Astrocyte of the spinal cord (primary cell): ENCODE results near the gene SEPSECS.

Source experiments
- DNase-seq: peaks from one replicate; pipeline ENCODE4 v3.0.0; 2011; ENCODE audit warnings: low read depth, low spot score
- H3K4me3 ChIP-seq: 2 replicates; pipeline ENCODE4 v1.5.1; 2011; ENCODE audit warnings: low read depth, mild to moderate bottlenecking, low read length, moderate library complexity
- CTCF ChIP-seq: IDR thresholded peaks from 2 replicates; pipeline ENCODE4 v1.5.1; 2012; ENCODE audit warnings: low read depth, mild to moderate bottlenecking, low read length, inconsistent platforms
- in situ Hi-C: cut with HindIII; loops from 2 replicates; pipeline ENCODE4 v1.10.0; 2017; ENCODE audit warnings: low sequenced_read_pairs

Gene SEPSECS

DNA sequence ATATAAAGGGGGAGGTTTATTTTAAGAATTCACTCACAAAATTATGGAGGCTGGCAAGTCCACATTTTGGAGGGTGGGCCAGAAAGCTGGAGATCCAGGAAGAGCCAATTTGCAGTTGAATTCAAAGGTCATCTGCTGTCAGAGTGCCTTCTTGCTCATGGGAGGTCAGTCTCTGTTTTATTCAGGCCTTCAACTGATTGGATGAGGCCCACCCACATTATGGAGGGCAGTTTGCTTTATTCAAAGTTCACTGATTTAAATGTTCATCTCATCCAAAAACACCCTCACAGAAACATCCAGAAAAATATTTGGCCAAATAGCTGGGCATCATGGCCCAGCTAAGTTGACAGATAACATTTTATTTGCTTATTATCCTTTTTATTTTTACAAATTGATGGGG, 59.5 kb downstream of the SEPSECS start:
- no peak for TF ChIP-seq CTCF
- no peak overlapping the region for H3K4me3 ChIP-seq
- in situ Hi-C loops, result no loop called here
- no peak for DNase-seq

DNA sequence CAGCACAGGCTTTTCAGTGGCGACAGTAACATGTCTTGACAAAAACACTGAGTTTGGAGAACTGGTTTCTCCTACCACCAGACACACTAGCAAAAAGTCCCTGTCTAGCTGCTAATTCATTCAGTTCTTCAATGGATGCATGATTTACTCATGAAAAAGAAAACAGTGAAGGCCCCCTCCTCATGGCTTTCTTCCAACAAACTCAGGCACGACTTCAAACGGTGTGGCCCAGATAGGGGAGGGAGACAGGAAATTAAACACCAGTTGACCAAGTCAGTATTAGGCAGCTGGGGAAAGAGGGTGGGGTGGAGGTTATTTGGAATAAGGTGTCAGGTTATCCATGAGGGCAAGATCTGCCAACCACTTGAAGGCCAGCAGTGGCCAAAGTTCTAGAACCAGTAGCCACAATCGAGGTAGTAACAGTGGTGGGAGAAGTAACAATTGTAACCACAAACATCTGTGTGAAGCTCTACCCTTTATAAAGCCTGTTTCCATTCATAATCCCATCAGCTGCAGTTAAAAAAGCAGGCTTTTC, 60.2 kb downstream of the SEPSECS start:
- no peak for DNase-seq
- in situ Hi-C loops, result no loop called here
- no peak overlapping the region for H3K4me3 ChIP-seq
- TF ChIP-seq CTCF, result no peak

DNA sequence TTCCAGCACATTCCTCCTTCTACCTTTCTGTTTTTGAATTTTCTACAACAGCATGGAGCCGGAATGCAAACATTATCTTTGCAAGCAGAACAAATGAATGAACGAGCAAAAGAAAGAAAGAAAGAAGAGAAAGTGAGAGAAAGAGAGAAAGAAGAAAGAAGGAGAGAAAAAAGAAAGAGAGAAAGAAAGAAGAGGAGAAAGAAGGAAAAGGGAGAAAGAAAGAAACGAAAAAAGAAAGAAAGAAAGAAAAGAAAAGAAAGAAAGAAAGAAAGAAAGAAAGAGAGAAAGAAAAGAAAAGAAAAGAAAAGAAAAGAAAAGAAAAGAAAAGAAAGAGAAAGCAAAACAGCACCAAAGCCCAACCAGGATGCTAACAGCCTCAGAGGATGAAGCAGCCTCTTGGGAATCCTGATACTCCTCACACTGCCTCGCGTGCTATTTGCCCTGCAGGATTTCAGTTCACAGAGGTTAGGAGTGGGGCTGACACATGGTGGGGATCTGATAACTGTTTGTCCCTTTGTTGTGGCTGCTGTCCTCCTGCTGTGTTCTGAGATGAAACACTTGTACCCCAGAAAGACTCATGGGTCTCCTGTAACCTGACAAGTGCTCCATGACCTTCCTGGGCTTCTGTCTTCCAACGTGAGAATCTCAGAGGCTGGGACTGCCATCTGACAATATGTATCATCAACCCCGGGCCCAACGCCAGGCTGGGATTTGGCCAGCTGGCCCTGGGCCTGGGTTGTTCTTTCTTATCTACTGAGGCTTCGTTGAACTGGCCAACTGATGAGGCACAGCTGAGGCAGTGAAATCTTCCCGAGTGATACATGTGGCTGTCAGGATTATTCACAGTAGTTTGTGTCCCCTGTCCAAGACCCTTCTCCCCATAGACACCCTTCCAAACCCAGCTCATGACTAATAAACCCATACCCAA, 61.0 kb downstream of the SEPSECS start:
- TF ChIP-seq CTCF, result no peak
- in situ Hi-C loops, result no loop called here
- no peak overlapping the region for H3K4me3 ChIP-seq
- DNase-seq, result peak; percentile 30

GRCh38 chr4:25096981-25097443, 63.2 kb downstream of the SEPSECS start:
- no peak for TF ChIP-seq CTCF
- in situ Hi-C loops, result no loop called here
- H3K4me3 ChIP-seq, result no peak overlapping the region
- no peak for DNase-seq

- H3K4me3 ChIP-seq, result no peak overlapping the region
- no peak for DNase-seq
- TF ChIP-seq CTCF, result no peak
- in situ Hi-C loops, result no loop called here
These were observed 63.8 kb downstream of the SEPSECS start for GRCh38 chr4:25096251-25096980.

DNA sequence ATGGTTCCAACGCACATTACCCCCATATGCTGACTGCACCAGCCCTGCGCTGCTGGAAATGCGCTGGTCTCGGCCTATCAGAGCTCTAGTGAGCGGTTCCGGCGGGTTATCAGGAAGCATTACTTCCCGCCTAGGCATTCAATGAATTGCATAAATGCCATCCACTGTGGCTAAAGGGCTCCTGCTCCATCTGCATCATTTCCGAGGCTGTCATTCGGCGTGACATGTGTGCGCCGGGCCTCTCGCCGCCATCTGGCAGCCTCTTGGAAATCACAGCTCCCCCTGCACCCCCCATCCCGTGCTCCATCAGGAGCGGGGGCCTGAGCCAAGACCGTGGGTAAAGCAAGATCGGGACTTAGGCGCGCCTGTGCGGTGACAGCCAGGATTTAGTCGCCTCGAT, 64.4 kb downstream of the SEPSECS start:
- DNase-seq, result no peak
- in situ Hi-C loops, result no loop called here
- no peak overlapping the region for H3K4me3 ChIP-seq
- no peak for TF ChIP-seq CTCF
